Measurements from ENCODE around the gene ECSCR. TPM values are rescaled to one million over a fixed set of nuclear protein-coding genes. Genes with fewer than 3 reads are reported as not detected.

The ECSCR gene
- total and polyA plus RNA-seq, 10 of the 15 experiments (the other 5 are each of a cell fraction or from before 2014, with no cell fraction given), result 0.15 to 0.83 (median 0.23) TPM; not detected in 3

GRCh38 chr5:139481122-139481533 is 18.6 kb upstream of the ECSCR start:
- RAD21 ChIA-PET (ENCODE audit: unreplicated experiment), result interaction anchor here (1.0 to 3.0 kb wide), 6 partner anchors 13 to 84 kb away, joined by 3 to 32 read pairs (median 10); no protein-coding TSS in a partner anchor
- no peaks in the 10 kb centered on the region for H3K27me3 ChIP-seq (replicated peaks in 1 of 2; ENCODE audit: control insufficient read depth in 2 of 2, insufficient read depth in 2 of 2, low read length in 1 of 2)
- peaks cover 27% of the 10 kb centered on the region for H3K4me1 ChIP-seq (ENCODE audit: control insufficient read depth, insufficient read depth, low read length)
- BruUV-seq (replicated peaks), result no TSS peak
- no peak for FAIRE-seq
- peak overlapping the region; percentile 94 for H3K4me2 ChIP-seq (ENCODE audit: control insufficient read depth, insufficient read depth)
- H3K9me3 ChIP-seq (replicated peaks; ENCODE audit: control insufficient read depth, insufficient read depth, low read length), result no peaks in the 10 kb centered on the region
- no peak for DNase-seq (ENCODE audit: low read depth, low spot score)
- H3K27ac ChIP-seq (ENCODE audit: control insufficient read depth, insufficient read depth), result peak overlapping the region; percentile 91
- SMC1A ChIA-PET (ENCODE audit: uncharacterized antibody, unreplicated experiment), result interaction anchor here (0.7 to 3.1 kb wide), 14 partner anchors 10 to 213 kb away, joined by 3 to 25 read pairs (median 6); partner anchors contain the start of genes DNAJC18 and SMIM33
- POLR2A ChIA-PET, result interaction anchor here (0.6 to 2.0 kb wide), 9 partner anchors 13 to 567 kb away, joined by 3 to 10 read pairs (median 4); partner anchors contain the start of gene DNAJC18
- H4K20me1 ChIP-seq (ENCODE audit: control insufficient read depth, insufficient read depth), result no peaks in the 10 kb centered on the region
- no peak overlapping the region for H2AFZ ChIP-seq (ENCODE audit: control insufficient read depth, low read depth, low read length)
- peaks cover 7% of the 10 kb centered on the region for H3K79me2 ChIP-seq (ENCODE audit: control insufficient read depth, insufficient read depth, low read length)
- peak overlapping the region; percentile 59 for H3K4me3 ChIP-seq
- peaks cover 0 to 4% of the 10 kb centered on the region in 2 experiments; a peak in 2 of 4 replicates for H3K36me3 ChIP-seq (ENCODE audit: control insufficient read depth in 2 of 2, insufficient read depth in 2 of 2, low read length in 1 of 2)
- H3K9ac ChIP-seq (ENCODE audit: control insufficient read depth, insufficient read depth, low read length), result peak overlapping the region; percentile 81; the same call in 1 of the 2 replicates
- ATAC-seq, result peak; percentile 9
- intact Hi-C loops (cut with micrococcal nuclease; ENCODE audit: unreplicated experiment), result no loop called here
- CTCF ChIA-PET, result interaction anchor here (0.9 to 4.5 kb wide), 7 partner anchors 22 to 230 kb away, joined by 3 to 32 read pairs (median 8); no protein-coding TSS in a partner anchor
- WGBS (ENCODE audit: insufficient coverage, insufficient replicate concordance, low lambda C conversion rate, missing lambda C conversion rate), result 85% methylated on average over 12 of the region's 12 CpGs
- in situ Hi-C loops (cut with MboI), result no loop called here
- TF ChIP-seq TCF3 (IDR thresholded peaks at IDR 0.05; ENCODE audit: borderline replicate concordance, insufficient read depth, low read depth, low read length), result no peak
- no peak for TF ChIP-seq SMARCA5 (IDR thresholded peaks at IDR 0.05)
- no peak for TF ChIP-seq SIX5 (IDR thresholded peaks at IDR 0.05; ENCODE audit: low read depth, low read length, severe bottlenecking)
- TF ChIP-seq ATF3 (IDR thresholded peaks at IDR 0.05; ENCODE audit: borderline replicate concordance, extremely low read depth, low read depth, low read length), result no peak
- TF ChIP-seq MEF2B (IDR thresholded peaks at IDR 0.05; ENCODE audit: partially characterized antibody, poor library complexity, severe bottlenecking), result no peak
- no peak for TF ChIP-seq HSF1 (IDR thresholded peaks at IDR 0.05; ENCODE audit: low read depth, low read length)
- no peak for TF ChIP-seq BMI1 (IDR thresholded peaks at IDR 0.05; ENCODE audit: borderline replicate concordance)
- no peak for TF ChIP-seq STAT3 (IDR thresholded peaks at IDR 0.05; ENCODE audit: low read depth, low read length)
- TF ChIP-seq BCL11A (IDR thresholded peaks at IDR 0.05; ENCODE audit: low read depth, low read length), result no peak
- TF ChIP-seq MTA2 (IDR thresholded peaks at IDR 0.05; ENCODE audit: low read depth), result no peak
- TF ChIP-seq ZBTB33 (IDR thresholded peaks at IDR 0.05), result no peak
- TF ChIP-seq IRF3 (IDR thresholded peaks at IDR 0.05), result no peak
- TF ChIP-seq SKIL (IDR thresholded peaks at IDR 0.05; ENCODE audit: low read depth, poor library complexity, severe bottlenecking), result no peak
- no peak for TF ChIP-seq ZNF384 (IDR thresholded peaks at IDR 0.05; ENCODE audit: borderline replicate concordance, low read depth, low read length)
- no peak for TF ChIP-seq MTA3 (IDR thresholded peaks at IDR 0.05; ENCODE audit: borderline replicate concordance, low read length)
- TF ChIP-seq EP300 (IDR thresholded peaks at IDR 0.05; ENCODE audit: borderline replicate concordance in 1 of 2, control insufficient read depth in 1 of 2, low read depth in 2 of 2, low read length in 2 of 2), result no peak
- no peak for TF ChIP-seq POLR2AphosphoS5 (IDR thresholded peaks at IDR 0.05; ENCODE audit: low read length)

All from GM12878 (cell line).